ENCODE measurements around the gene FAM168A. TPM values are rescaled to one million over a fixed set of nuclear protein-coding genes. Genes with fewer than 3 reads are reported as not detected.

FAM168A gene
- total RNA-seq, 1 donor from 2014 or later, result 31.0 TPM

DNA sequence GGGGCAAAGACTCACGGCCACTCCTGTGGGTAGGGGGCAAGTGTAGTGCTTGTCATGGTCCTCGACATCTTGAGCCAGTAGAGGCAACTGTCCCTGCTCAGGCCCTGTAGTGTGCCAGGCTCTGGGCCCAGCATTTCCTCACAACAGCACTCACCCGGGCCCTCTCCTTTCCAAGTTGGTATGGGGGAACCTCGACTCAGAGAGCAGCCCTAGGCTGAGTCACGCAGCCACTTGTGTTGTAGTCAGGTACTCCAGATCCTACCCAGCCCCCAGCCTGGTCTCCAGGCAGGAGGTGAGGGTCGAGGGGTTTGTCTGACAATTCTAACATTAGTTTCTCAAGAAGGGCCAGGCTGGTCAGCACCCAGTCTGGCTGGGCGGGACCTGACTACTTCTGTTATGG is 217.6 kb downstream of the FAM168A start:
- intact Hi-C loops (cut with DNase I), result no loop called here
- DNase-seq, result no peak
- Histone ChIP-seq H3K27ac (no peak overlapping the region), H3K4me1 (peaks cover 84% of the 10 kb centered on the region), H3K9me3 (no peaks in the 10 kb centered on the region), H3K4me3 (no peak overlapping the region), H3K36me3 (no peaks in the 10 kb centered on the region), H3K27me3 (ENCODE audit: low read depth) (no peaks in the 10 kb centered on the region)
- no peak for ATAC-seq
- TF ChIP-seq, protein P1, sequence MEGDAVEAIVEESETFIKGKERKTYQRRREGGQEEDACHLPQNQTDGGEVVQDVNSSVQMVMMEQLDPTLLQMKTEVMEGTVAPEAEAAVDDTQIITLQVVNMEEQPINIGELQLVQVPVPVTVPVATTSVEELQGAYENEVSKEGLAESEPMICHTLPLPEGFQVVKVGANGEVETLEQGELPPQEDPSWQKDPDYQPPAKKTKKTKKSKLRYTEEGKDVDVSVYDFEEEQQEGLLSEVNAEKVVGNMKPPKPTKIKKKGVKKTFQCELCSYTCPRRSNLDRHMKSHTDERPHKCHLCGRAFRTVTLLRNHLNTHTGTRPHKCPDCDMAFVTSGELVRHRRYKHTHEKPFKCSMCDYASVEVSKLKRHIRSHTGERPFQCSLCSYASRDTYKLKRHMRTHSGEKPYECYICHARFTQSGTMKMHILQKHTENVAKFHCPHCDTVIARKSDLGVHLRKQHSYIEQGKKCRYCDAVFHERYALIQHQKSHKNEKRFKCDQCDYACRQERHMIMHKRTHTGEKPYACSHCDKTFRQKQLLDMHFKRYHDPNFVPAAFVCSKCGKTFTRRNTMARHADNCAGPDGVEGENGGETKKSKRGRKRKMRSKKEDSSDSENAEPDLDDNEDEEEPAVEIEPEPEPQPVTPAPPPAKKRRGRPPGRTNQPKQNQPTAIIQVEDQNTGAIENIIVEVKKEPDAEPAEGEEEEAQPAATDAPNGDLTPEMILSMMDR (IDR thresholded peaks at IDR 0.05), result no peak

DNA sequence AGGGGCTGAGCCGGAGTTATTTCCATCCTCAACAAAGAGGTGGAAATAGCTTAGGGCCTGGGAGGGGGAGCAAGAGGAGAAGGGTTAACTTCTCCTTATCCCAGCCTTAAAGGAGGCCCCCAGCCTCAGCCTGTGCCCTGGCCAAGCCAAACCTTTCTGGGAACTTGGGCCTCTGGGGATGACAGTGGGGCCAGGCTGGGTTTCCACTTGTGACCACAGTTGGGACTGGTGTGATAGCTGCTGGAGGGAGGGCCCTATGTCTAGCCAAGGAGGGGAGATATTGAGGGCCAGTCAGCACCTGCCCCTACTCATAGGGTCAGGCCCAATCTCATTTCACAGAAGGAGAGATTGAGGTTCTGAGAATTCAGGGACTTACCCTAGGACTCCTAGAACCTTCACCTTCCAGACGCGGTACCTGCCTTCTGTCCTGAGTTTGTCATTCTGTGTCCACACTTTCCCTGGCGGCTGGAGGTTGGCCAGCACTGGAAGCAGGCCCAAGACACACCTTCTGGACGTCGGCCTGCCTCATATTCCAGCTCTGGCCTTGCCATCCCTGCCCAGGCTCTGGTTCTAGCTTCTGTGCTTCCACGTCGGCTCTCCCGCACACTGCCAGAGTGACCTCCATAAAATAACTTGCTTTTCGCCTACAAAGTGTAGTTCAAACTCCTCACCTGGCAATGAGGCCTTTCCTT is 218.6 kb downstream of the FAM168A start:
- Histone ChIP-seq H3K36me3 (no peaks in the 10 kb centered on the region), H3K9me3 (no peaks in the 10 kb centered on the region), H3K27ac (no peak overlapping the region), H3K4me1 (peaks cover 74% of the 10 kb centered on the region), H3K4me3 (no peak overlapping the region), H3K27me3 (ENCODE audit: low read depth) (no peaks in the 10 kb centered on the region)
- ATAC-seq (peak in 1 of 2 donors; percentile 36), DNase-seq (peak; percentile 78)
- intact Hi-C loops (cut with DNase I), result no loop called here
- TF ChIP-seq, protein P1 (IDR thresholded peaks at IDR 0.05), result no peak

DNA sequence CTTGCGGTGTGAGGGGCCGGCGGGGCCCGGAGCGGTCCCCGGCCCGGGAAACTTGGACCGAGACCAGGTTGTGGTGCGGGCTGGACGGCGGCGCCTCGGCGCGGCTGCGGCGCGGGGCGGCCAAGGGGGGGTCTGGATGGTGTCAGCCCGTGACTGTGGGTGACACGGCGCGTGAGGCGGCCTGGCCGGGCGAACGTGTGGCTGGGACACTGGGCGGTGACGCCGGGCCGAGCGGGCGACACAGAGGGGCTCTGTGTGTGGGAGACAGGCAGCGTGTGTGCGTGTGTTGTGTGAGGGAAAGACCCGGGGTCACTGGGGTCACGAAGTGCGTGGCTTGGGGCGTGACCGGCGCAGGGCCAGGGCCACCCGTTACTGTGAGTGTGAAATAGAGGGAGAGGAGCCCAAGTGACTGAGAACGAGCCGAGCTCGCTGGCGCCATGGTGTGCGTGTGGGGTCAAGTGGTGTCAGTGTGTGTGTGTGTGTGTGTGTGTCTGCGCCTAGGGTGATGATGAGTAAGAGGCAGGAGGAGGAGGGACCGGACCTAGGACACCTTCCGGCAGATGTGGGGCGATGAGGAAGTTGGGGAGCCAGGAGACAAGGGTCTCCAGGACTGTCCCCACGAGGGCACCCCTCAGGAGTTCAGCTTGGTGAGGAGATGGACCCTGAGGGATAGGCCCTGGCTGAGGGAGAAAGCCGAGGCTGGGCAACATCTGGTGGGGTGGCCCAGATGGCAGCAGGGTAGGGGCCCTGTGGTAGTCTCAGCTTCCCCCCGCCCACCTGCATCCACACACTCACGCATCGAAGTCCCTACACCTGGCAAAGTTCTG is 220.9 kb downstream of the FAM168A start:
- Histone ChIP-seq H3K4me3 (peak overlapping the region; percentile 78), H3K27me3 (ENCODE audit: low read depth) (no peaks in the 10 kb centered on the region), H3K4me1 (peaks cover 50% of the 10 kb centered on the region), H3K9me3 (no peaks in the 10 kb centered on the region), H3K36me3 (no peaks in the 10 kb centered on the region), H3K27ac (peak overlapping the region; percentile 87)
- ATAC-seq (peak; percentile 40 to 52), DNase-seq (peak; percentile 71)
- TF ChIP-seq, protein P1 (IDR thresholded peaks at IDR 0.05), result no peak
- intact Hi-C loops (cut with DNase I), result no loop called here

DNA sequence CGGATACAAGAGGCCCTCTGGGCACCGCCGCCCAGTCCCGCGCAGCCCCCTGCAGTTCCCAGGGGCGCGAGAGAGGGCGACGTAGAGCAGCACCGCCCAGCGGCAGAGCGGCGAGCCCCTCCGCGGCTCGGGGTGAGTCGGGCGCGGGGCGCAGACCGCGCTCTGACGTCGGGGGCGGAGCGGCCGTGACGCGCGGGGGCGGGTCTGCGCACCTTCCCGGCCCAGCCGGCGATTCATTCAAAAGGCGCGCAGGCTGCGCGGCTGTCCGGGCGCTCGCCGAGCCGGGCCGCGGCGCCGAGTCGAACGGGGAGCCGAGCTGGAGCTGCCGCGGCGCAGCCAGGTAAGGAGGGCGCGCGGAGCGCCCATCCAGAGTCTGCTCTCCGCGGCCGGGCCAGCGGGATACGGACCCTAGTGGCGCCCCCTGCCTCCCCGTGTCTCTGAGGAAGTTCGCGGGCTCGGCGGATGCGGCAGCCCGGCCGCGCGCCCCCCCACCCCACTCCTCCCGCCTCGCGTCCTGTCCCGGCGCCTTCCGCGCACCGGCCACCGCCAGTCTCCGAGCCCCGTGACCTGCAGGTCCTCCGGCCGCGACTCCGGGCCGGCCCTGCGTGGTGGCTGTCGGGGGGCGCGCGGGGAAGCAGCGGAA is 221.6 kb downstream of the FAM168A start, which contains the start of gene RELT:
Gene RELT (plus strand): TSS at position 240 of the 643 bp plus-strand sequence. CDS start 12,738 bp downstream, outside the sequence.
- DNase-seq (peak; percentile 92), ATAC-seq (peak; percentile 94 to 96)
- Histone ChIP-seq H3K36me3 (no peaks in the 10 kb centered on the region), H3K4me3 (peak within 1 kb of the TSS; percentile 78), H3K4me1 (peaks cover 45% of the 10 kb centered on the region), H3K27ac (peak within 1 kb of the TSS; percentile 87), H3K27me3 (ENCODE audit: low read depth) (no peaks in the 10 kb centered on the region), H3K9me3 (no peaks in the 10 kb centered on the region)
- intact Hi-C loops (cut with DNase I), result no loop called here
- TF ChIP-seq, protein P1 (IDR thresholded peaks at IDR 0.05), result peak; percentile 94

DNA sequence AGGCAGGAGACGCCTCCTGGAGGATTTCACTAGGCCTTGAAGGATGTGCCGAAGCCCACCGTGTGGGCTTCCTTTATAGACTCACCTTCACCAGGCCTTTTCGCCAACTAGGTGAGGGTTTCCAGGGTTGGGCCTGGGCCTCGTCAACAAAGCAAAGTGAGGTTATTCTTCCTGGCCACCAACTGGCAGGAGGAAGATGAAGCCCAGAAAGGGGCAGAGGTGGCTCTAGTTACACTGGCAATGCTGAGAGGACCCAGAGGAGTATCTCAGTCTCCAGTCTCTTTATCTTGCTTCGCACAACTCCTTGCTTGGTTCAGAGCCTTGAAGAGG is 222.1 kb downstream of the FAM168A start:
- Histone ChIP-seq H3K9me3 (no peaks in the 10 kb centered on the region), H3K36me3 (no peaks in the 10 kb centered on the region), H3K4me3 (peak overlapping the region; percentile 78), H3K27me3 (ENCODE audit: low read depth) (no peaks in the 10 kb centered on the region), H3K4me1 (peaks cover 41% of the 10 kb centered on the region), H3K27ac (peak overlapping the region; percentile 87)
- DNase-seq (no peak), ATAC-seq (no peak)
- TF ChIP-seq, protein P1 (IDR thresholded peaks at IDR 0.05), result no peak
- intact Hi-C loops (cut with DNase I), result no loop called here
